MM.1S (cell line): ENCODE results near the gene ZNF444.
A peak's percentile ranks its signal among the peaks of the same experiment; 100 is the strongest.

Experiments used
- DNase-seq: peaks from one replicate; pipeline ENCODE4 v3.0.0-alpha.2; 2015
- H2AFZ ChIP-seq: fragments of 300-600 bp; sonication (generic); 2 replicates; pipeline ENCODE4 v1.6.0; 2016; ENCODE audit warnings: antibody characterized with exemption, low read length
- H3F3A ChIP-seq: fragments of 300-600 bp; sonication (generic); 2 replicates; pipeline ENCODE4 v1.6.1; 2016; ENCODE audit warnings: mild to moderate bottlenecking, antibody characterized with exemption, low read length, moderate library complexity, mixed read lengths; ENCODE audit not compliant: insufficient read depth
- H3K27ac ChIP-seq: fragments of 300-600 bp; sonication (generic); 2 replicates; pipeline ENCODE4 v1.5.1; 2016; ENCODE audit warnings: mild to moderate bottlenecking, low read length
- H3K27me3 ChIP-seq: fragments of 300-600 bp; sonication (generic); replicated peaks from 2 replicates; pipeline ENCODE4 v1.6.0; 2016; ENCODE audit warnings: low read length; ENCODE audit not compliant: insufficient read depth
- H3K36me3 ChIP-seq: fragments of 300-600 bp; sonication (generic); replicated peaks from 2 replicates; pipeline ENCODE4 v1.6.1; 2016; ENCODE audit warnings: mild to moderate bottlenecking, low read length, mixed read lengths; ENCODE audit not compliant: insufficient read depth
- H3K4me1 ChIP-seq: fragments of 300-600 bp; sonication (generic); 2 replicates; pipeline ENCODE4 v1.6.1; 2016; ENCODE audit warnings: low read length, mixed read lengths
- H3K4me2 ChIP-seq: fragments of 300-600 bp; sonication (generic); 2 replicates; pipeline ENCODE4 v1.6.0; 2016; ENCODE audit warnings: low read depth, low read length
- H3K4me3 ChIP-seq: fragments of 300-600 bp; sonication (generic); 2 replicates; pipeline ENCODE4 v1.5.1; 2016; ENCODE audit warnings: low read length, mixed read lengths
- H3K79me2 ChIP-seq: fragments of 300-600 bp; sonication (generic); 2 replicates; pipeline ENCODE4 v1.6.1; 2016; ENCODE audit warnings: mixed run types, low read length, mixed read lengths
- H3K9ac ChIP-seq: fragments of 300-600 bp; sonication (generic); 2 replicates; pipeline ENCODE4 v1.6.1; 2016; ENCODE audit warnings: low read length, mixed read lengths
- H3K9me2 ChIP-seq: fragments of 300-600 bp; sonication (generic); replicated peaks from 2 replicates; pipeline ENCODE4 v1.6.1; 2016; ENCODE audit warnings: mild to moderate bottlenecking, low read length, mixed read lengths; ENCODE audit not compliant: insufficient read depth
- H3K9me3 ChIP-seq: fragments of 300-600 bp; sonication (generic); replicated peaks from 2 replicates; pipeline ENCODE4 v1.6.1; 2016; ENCODE audit warnings: mild to moderate bottlenecking, low read length, mixed read lengths; ENCODE audit not compliant: insufficient read depth
- H4K20me1 ChIP-seq: fragments of 300-600 bp; sonication (generic); 2 replicates; pipeline ENCODE4 v1.6.1; 2016; ENCODE audit warnings: mild to moderate bottlenecking, low read length, moderate library complexity, mixed read lengths; ENCODE audit not compliant: insufficient read depth
- CTCF ChIP-seq: fragments of 300-600 bp; sonication (generic); IDR thresholded peaks from 2 replicates; pipeline ENCODE4 v1.5.1; 2016; ENCODE audit warnings: antibody characterized with exemption, low read length, mixed read lengths
- EZH2 ChIP-seq: fragments of 300-600 bp; sonication (generic); optimal IDR thresholded peaks from 2 replicates; pipeline ENCODE3; 2017; ENCODE audit warnings: low read depth, mild to moderate bottlenecking, antibody characterized with exemption, low read length, mixed read lengths
- EZH2phosphoT487 ChIP-seq: fragments of 300-600 bp; sonication (generic); IDR thresholded peaks from 2 replicates; pipeline ENCODE4 v1.6.1; 2018; ENCODE audit warnings: antibody characterized with exemption, low read length

The ZNF444 gene

GRCh38 chr19:56133858-56134653 is 7.0 kb upstream of the ZNF444 start:
- H3K27ac ChIP-seq = no peak overlapping the region

GRCh38 chr19:56134654-56134921 is 6.5 kb upstream of the ZNF444 start:
- H3K4me1 ChIP-seq = peaks cover 12% of the 10 kb centered on the region
- H3K9ac ChIP-seq = no peak overlapping the region
- no peaks in the 10 kb centered on the region for H3K79me2 ChIP-seq
- no peaks in the 10 kb centered on the region for H3K9me3 ChIP-seq
- H3K27ac ChIP-seq = no peak overlapping the region
- DNase-seq = no peak
- no peaks in the 10 kb centered on the region for H4K20me1 ChIP-seq
- H2AFZ ChIP-seq = no peak overlapping the region
- no peaks in the 10 kb centered on the region for H3K9me2 ChIP-seq
- no peak overlapping the region for H3K4me3 ChIP-seq
- no peaks in the 10 kb centered on the region for H3K36me3 ChIP-seq
- no peaks in the 10 kb centered on the region for H3K27me3 ChIP-seq
- TF ChIP-seq CTCF = no peak
- no peak for TF ChIP-seq EZH2phosphoT487
- no peak for TF ChIP-seq EZH2
- H3K4me2 ChIP-seq = no peak overlapping the region
- peaks cover 9% of the 10 kb centered on the region for H3F3A ChIP-seq

More at GRCh38 chr19:56133858-56134653, 7.0 kb upstream of the ZNF444 start:
- Histone ChIP-seq H3F3A (peaks cover 9% of the 10 kb centered on the region; the same call in 1 of the 2 replicates), H3K9me2 (no peaks in the 10 kb centered on the region), H3K27me3 (no peaks in the 10 kb centered on the region), H3K36me3 (no peaks in the 10 kb centered on the region), H4K20me1 (no peaks in the 10 kb centered on the region), H3K9ac (no peak overlapping the region), H3K4me2 (no peak overlapping the region), H2AFZ (no peak overlapping the region), H3K4me3 (no peak overlapping the region), H3K79me2 (no peaks in the 10 kb centered on the region), H3K4me1 (peaks cover 12% of the 10 kb centered on the region), H3K9me3 (no peaks in the 10 kb centered on the region)
- DNase-seq = no peak
- TF ChIP-seq CTCF (no peak), EZH2phosphoT487 (no peak), EZH2 (no peak)

GRCh38 chr19:56136362-56136761 is 4.7 kb upstream of the ZNF444 start:
- Histone ChIP-seq H3F3A (peaks cover 17% of the 10 kb centered on the region), H3K4me3 (peak overlapping the region; percentile 28; the same call in 1 of the 2 replicates), H3K9ac (peak overlapping the region; percentile 42; the same call in 1 of the 2 replicates), H4K20me1 (no peaks in the 10 kb centered on the region), H3K9me2 (no peaks in the 10 kb centered on the region), H3K27me3 (no peaks in the 10 kb centered on the region), H3K4me2 (peak overlapping the region; percentile 54; the same call in 1 of the 2 replicates), H3K27ac (peak overlapping the region; percentile 83), H2AFZ (peak overlapping the region; percentile 39), H3K36me3 (no peaks in the 10 kb centered on the region), H3K9me3 (no peaks in the 10 kb centered on the region), H3K79me2 (no peaks in the 10 kb centered on the region), H3K4me1 (peaks cover 19% of the 10 kb centered on the region)
- DNase-seq = peak; percentile 80
- no peak for TF ChIP-seq EZH2
- TF ChIP-seq EZH2phosphoT487 = no peak
- no peak for TF ChIP-seq CTCF
